K562 (cell line): Measurements from ENCODE around the gene HIKESHI. TPM values are rescaled to one million over a fixed set of nuclear protein-coding genes. Genes with fewer than 3 reads are reported as not detected.

ENCODE experiments used
- CAMTA2 ChIP-seq: fragments of 250-450 bp; sonication (Bioruptor Pico); conservative IDR thresholded peaks from 2 replicates; pipeline ENCODE4 v1.5.1; 2022
- DEAF1 ChIP-seq: fragments of 450-650 bp; formaldehyde crosslinking; IDR thresholded peaks from 2 replicates; pipeline ENCODE4 v1.4.0; 2020; ENCODE audit warnings: mild to moderate bottlenecking, moderate library complexity
- E2F3 ChIP-seq: fragments of 250-450 bp; sonication (Bioruptor Pico); IDR thresholded peaks from 2 replicates; pipeline ENCODE4 v1.4.0; 2020; ENCODE audit warnings: mild to moderate bottlenecking
- HDAC2 ChIP-seq: fragments of 450-650 bp; IDR thresholded peaks from 2 replicates; pipeline ENCODE4 v1.6.1; 2016; ENCODE audit warnings: mild to moderate bottlenecking
- ID3 ChIP-seq, 2 experiments: fragments of 250-450 bp in 1 of 2; fragments of 450-650 bp in 1 of 2; sonication (Bioruptor Pico) in 1 of 2; IDR thresholded peaks; 2 replicates each; pipeline versions ENCODE4 v1.6.1 to v1.8.0; 2016 to 2021; ENCODE audit warnings: mild to moderate bottlenecking in 2 of 2, moderate library complexity in 2 of 2, missing compliant biosample characterization in 1 of 2, missing genetic modification characterization in 1 of 2
- KDM5B ChIP-seq: fragments of 200-600 bp; sonication (generic); IDR thresholded peaks from 2 replicates; pipeline ENCODE4 v1.6.1; 2012; ENCODE audit warnings: low read depth, mild to moderate bottlenecking, moderate library complexity, low read length, control low read depth, inconsistent platforms; ENCODE audit not compliant: insufficient replicate concordance
- MAZ ChIP-seq, 2 experiments: fragments of 450-650 bp in 1 of 2; sonication (generic) in 1 of 2; formaldehyde crosslinking; IDR thresholded peaks in 1 of 2; conservative IDR thresholded peaks in 1 of 2; 2 replicates each; pipeline versions ENCODE4 v1.4.0 to v1.5.0; 2020; ENCODE audit warnings: mild to moderate bottlenecking in 1 of 2, missing genetic modification reagents in 1 of 2
- NFIC ChIP-seq: fragments of 450-650 bp; IDR thresholded peaks from 2 replicates; pipeline ENCODE4 v1.6.1; 2017; ENCODE audit warnings: mild to moderate bottlenecking, inconsistent platforms
- NR2C2 ChIP-seq, 2 experiments: fragments of 200-800 bp in 1 of 2; sonication (Bioruptor generic) in 1 of 2; sonication (generic) in 1 of 2; formaldehyde crosslinking in 1 of 2; IDR thresholded peaks; 2 replicates each; pipeline versions ENCODE4 v1.6.1 to v1.8.0; 2016 to 2022; ENCODE audit warnings: mild to moderate bottlenecking in 1 of 2, missing compliant biosample characterization in 1 of 2, missing genetic modification characterization in 1 of 2, missing genetic modification reagents in 1 of 2
- RBFOX2 ChIP-seq: fragments of 200-400 bp; formaldehyde crosslinking; IDR thresholded peaks from 2 replicates; pipeline ENCODE4 v1.6.1; 2017; ENCODE audit warnings: low read depth, mild to moderate bottlenecking, low read length, moderate library complexity
- RCOR1 ChIP-seq, 2 experiments: IDR thresholded peaks; 2 replicates each; pipeline ENCODE4 v1.6.1; 2012; ENCODE audit warnings: low read depth in 2 of 2, low read length in 2 of 2, borderline replicate concordance in 1 of 2, improper control_type of control experiment in 1 of 2
- REST ChIP-seq, 2 experiments: fragments of 450-650 bp; formaldehyde crosslinking in 1 of 2; IDR thresholded peaks; 2 replicates each; pipeline versions ENCODE4 v1.4.0 to v1.6.1; 2014 to 2020; ENCODE audit warnings: mild to moderate bottlenecking in 2 of 2, borderline replicate concordance in 1 of 2, low read depth in 1 of 2
- SMAD4 ChIP-seq: fragments of 250-450 bp; sonication (Bioruptor Pico); conservative IDR thresholded peaks from 2 replicates; pipeline ENCODE4 v1.8.0; 2021; ENCODE audit warnings: inconsistent platforms, mild to moderate bottlenecking, moderate library complexity
- ZNF76 ChIP-seq: fragments of 250-450 bp; sonication (Bioruptor Pico); IDR thresholded peaks from 2 replicates; pipeline ENCODE4 v1.4.0; 2020; ENCODE audit warnings: mild to moderate bottlenecking, moderate library complexity, borderline replicate concordance
- ZNF764 ChIP-seq: fragments of 250-450 bp; sonication (Bioruptor Pico); IDR thresholded peaks from 2 replicates; pipeline ENCODE4 v1.4.0; 2020; ENCODE audit warnings: low read depth, mild to moderate bottlenecking, moderate library complexity
- polyA plus RNA-seq, 8 experiments: library from polyadenylated mRNA; depleted of rRNA in 4 of 8; stranded (reverse) in 5 of 8; unstranded in 3 of 8; fragments of >200 nt; fragmentation: Nextera tagmentation in 2 of 8; fragmentation: Illumina TruSeq in 1 of 8; extraction: Ambion mirVana in 2 of 8; extraction: Trizol in 1 of 8; gene quantifications; 2 replicates each; pipeline versions ENCODE4 v1.2.1 to v1.2.3, GENCODE V29; 2011 to 2014; ENCODE audit warnings: inconsistent platforms in 1 of 8, missing spikeins in 1 of 8
- total RNA-seq, 7 experiments: library from RNA; depleted of rRNA in 6 of 7; stranded (reverse); fragments of >200 nt in 6 of 7; fragmentation: Illumina TruSeq in 2 of 7; extraction: Trizol in 2 of 7; gene quantifications; 2 replicates each; pipeline versions ENCODE4 v1.2.1 to v1.2.3, GENCODE V29; 2011 to 2021; ENCODE audit warnings: low replicate concordance in 1 of 7

Gene HIKESHI
- total and polyA plus RNA-seq, 9 of the 15 experiments (the other 6 are each of a cell fraction or from before 2014, with no cell fraction given) = 33.2 to 196 (median 62.7) TPM

- TF ChIP-seq REST (IDR thresholded peaks at IDR 0.05; ENCODE audit: borderline replicate concordance) (no peak), REST (CRISPR knock-in tag; IDR thresholded peaks at IDR 0.05; ENCODE audit: low read depth) (peak; percentile 36; the same call in 1 of the 2 replicates), MAZ (CRISPR knock-in tag; conservative IDR thresholded peaks at IDR 0.05 in 1 of 2, IDR thresholded peaks at IDR 0.05 in 1 of 2) (peak; percentile 79 to 87), NFIC (peak; percentile 52), HDAC2 (peak; percentile 63), ZNF764 (CRISPR knock-in tag) (no peak), RCOR1 (IDR thresholded peaks at IDR 0.05; ENCODE audit: borderline replicate concordance in 1 of 2, low read depth in 2 of 2, low read length in 2 of 2) (peak in 1 of 2 experiments; percentile 60; a peak in 2 of 4 replicates), DEAF1 (no peak), KDM5B (peak; percentile 80), CAMTA2 (no peak), NR2C2 (CRISPR knock-in tag; IDR thresholded peaks at IDR 0.05) (peak; percentile 99), NR2C2 (tag; IDR thresholded peaks at IDR 0.05) (peak; percentile 100), RBFOX2 (peak; percentile 89), ZNF76 (CRISPR knock-in tag) (peak; percentile 59; the same call in 1 of the 2 replicates), E2F3 (CRISPR knock-in tag) (peak; percentile 21; the same call in 1 of the 2 replicates), ID3 (CRISPR knock-in tag; IDR thresholded peaks at IDR 0.05) (no peak), ID3 (tag; IDR thresholded peaks at IDR 0.05) (peak; percentile 99), SMAD4 (CRISPR knock-in tag) (peak; percentile 65)
Observed at GRCh38 chr11:86302092-86302793, at the start of gene HIKESHI (continued).
